ENCODE results near the gene SEZ6. TPM values are rescaled to one million over a fixed set of nuclear protein-coding genes. Genes with fewer than 3 reads are reported as not detected.

SEZ6 gene
- total and polyA plus RNA-seq, 10 donors, result 0.88 TPM; not detected in 9

DNA sequence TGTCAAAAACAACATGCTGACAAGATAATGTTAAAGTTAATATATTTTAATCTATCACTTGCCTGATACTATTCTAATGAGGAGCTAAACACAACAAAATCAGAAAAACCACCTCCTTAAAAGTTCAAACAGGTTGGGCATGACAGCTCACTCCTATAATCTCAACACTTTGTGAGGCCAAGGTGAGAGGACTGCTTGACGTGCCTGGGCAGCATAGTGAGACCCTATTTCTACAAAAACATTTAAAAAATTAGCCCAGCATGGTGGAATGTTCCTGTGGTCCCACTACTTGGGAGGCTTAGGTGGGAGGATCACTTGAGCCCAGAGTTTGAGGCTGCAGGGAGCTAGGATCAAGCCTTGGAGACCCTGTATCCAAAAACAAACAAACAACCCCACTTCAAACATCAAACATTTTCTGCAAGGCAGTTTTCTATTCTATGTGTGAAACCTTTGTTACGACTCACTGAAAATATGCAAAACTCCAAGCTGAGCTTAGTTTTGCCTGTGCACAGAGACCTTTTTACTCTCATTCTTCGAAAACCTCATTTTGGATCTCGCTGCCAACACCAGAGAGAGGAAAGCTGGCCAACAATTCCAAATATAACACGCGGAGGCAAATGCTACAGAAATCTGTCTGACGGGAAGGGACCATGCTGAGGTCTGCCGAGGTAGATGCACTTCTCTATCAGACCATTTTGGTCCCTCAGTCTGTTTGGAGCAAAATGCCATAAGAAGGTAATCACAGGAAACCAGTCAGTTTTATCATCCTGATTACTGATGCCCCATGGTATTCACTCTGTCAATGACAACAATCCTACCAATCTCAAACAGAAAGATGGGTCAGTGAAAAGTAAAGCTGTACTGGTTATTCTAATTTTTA lies 60.7 kb downstream of the SEZ6 start:
- peaks cover 0 to 44% (median 6%) of the 10 kb centered on the region in 6 donors for H3K36me3 ChIP-seq
- H3K4me1 ChIP-seq, result peaks cover 45 to 91% (median 86%) of the 10 kb centered on the region in 6 donors
- DNase-seq, result no peak
- intact Hi-C loops (cut with DNase I; ENCODE audit: low total_unique reads), result no loop called here
- 62 to 76% (median 75%) methylated on average over 8 of the region's 8 CpGs for WGBS, 5 donors
- peak overlapping the region in 1 of 8 donors; percentile 13 for H3K4me3 ChIP-seq
- H3K27ac ChIP-seq, result peak overlapping the region in 4 of 8 donors; percentile 4 to 100 (median 60)
- no peaks in the 10 kb centered on the region for H3K27me3 ChIP-seq (replicated peaks in 1 of 7)
- TF ChIP-seq, protein P1, sequence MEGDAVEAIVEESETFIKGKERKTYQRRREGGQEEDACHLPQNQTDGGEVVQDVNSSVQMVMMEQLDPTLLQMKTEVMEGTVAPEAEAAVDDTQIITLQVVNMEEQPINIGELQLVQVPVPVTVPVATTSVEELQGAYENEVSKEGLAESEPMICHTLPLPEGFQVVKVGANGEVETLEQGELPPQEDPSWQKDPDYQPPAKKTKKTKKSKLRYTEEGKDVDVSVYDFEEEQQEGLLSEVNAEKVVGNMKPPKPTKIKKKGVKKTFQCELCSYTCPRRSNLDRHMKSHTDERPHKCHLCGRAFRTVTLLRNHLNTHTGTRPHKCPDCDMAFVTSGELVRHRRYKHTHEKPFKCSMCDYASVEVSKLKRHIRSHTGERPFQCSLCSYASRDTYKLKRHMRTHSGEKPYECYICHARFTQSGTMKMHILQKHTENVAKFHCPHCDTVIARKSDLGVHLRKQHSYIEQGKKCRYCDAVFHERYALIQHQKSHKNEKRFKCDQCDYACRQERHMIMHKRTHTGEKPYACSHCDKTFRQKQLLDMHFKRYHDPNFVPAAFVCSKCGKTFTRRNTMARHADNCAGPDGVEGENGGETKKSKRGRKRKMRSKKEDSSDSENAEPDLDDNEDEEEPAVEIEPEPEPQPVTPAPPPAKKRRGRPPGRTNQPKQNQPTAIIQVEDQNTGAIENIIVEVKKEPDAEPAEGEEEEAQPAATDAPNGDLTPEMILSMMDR (IDR thresholded peaks at IDR 0.05 in 8 of 11, conservative IDR thresholded peaks at IDR 0.05 in 3 of 11), result no peak
- TF ChIP-seq POLR2A (IDR thresholded peaks at IDR 0.05) (no peak), POLR2AphosphoS5 (IDR thresholded peaks at IDR 0.05) (no peak)
- no peaks in the 10 kb centered on the region for H3K9me3 ChIP-seq

GRCh38 chr17:28944343-28944742 lies 61.5 kb downstream of the SEZ6 start:
- no peak for TF ChIP-seq POLR2AphosphoS5 (IDR thresholded peaks at IDR 0.05)
- TF ChIP-seq, protein P1 (IDR thresholded peaks at IDR 0.05 in 8 of 11, conservative IDR thresholded peaks at IDR 0.05 in 3 of 11), result no peak
- no peak for TF ChIP-seq POLR2A (IDR thresholded peaks at IDR 0.05)
- H3K4me3 ChIP-seq, result no peak overlapping the region
- intact Hi-C loops (cut with DNase I; ENCODE audit: low total_unique reads), result no loop called here
- no peak for DNase-seq
- WGBS, 5 donors, result 88 to 95% (median 91%) methylated on average over 4 of the region's 4 CpGs
- no peaks in the 10 kb centered on the region for H3K27me3 ChIP-seq (replicated peaks in 1 of 7)
- H3K27ac ChIP-seq, result peak overlapping the region in 2 of 8 donors; percentile 2 to 100
- H3K9me3 ChIP-seq, result no peaks in the 10 kb centered on the region
- H3K36me3 ChIP-seq, result peaks cover 0 to 44% (median 6%) of the 10 kb centered on the region in 6 donors
- H3K4me1 ChIP-seq, result peaks cover 51 to 98% (median 94%) of the 10 kb centered on the region in 6 donors

DNA sequence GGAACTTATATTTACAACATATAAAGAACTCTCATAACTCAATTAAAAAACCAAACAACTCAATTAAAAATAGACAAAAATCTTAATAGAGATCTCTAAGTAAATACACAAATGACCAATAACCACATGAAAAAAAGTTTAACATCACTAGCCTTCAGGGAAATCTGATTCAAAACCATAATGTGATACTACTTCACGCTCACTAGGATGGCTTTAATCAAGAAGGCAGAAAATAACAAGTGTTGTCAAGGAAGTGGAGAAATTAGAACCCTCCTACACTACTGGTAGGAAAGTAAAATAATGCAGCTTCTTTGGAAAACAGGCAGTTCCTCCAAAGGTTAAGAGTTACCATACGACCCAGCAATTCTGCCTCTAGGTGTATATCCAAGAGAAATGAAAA lies 62.9 kb downstream of the SEZ6 start:
- WGBS, 5 donors, result 84 to 92% (median 91%) methylated on average over 2 of the region's 2 CpGs
- no peak for DNase-seq
- H3K36me3 ChIP-seq, result peaks cover 0 to 44% (median 6%) of the 10 kb centered on the region in 6 donors
- no peaks in the 10 kb centered on the region for H3K27me3 ChIP-seq (replicated peaks in 1 of 7)
- intact Hi-C loops (cut with DNase I; ENCODE audit: low total_unique reads), result no loop called here
- H3K4me1 ChIP-seq, result peaks cover 53 to 100% (median 98%) of the 10 kb centered on the region in 6 donors
- TF ChIP-seq, protein P1 (IDR thresholded peaks at IDR 0.05 in 8 of 11, conservative IDR thresholded peaks at IDR 0.05 in 3 of 11), result no peak
- H3K4me3 ChIP-seq, result no peak overlapping the region
- H3K27ac ChIP-seq, result no peak overlapping the region
- no peaks in the 10 kb centered on the region for H3K9me3 ChIP-seq

DNA sequence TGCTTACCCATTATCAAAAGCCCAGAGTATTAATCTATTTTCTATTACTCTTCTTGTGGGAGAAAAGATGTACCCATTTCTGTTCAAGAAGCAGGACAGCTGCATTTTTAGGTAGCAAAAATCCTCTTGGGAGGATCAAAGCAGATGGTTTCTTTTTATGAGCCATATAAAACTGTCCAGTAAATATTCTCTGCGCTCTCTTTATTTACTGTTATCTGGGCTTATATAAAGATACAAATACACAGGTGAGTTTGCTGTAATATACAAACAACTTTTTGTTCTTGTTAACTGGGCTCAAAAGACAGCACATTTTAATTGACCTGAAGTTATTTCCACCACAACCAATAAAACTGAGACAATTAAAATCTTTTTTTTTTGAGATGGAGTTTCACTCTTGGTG lies 64.6 kb downstream of the SEZ6 start:
- H3K4me3 ChIP-seq, result no peak overlapping the region
- no peaks in the 10 kb centered on the region for H3K27me3 ChIP-seq (replicated peaks in 1 of 7)
- intact Hi-C loops (cut with DNase I; ENCODE audit: low total_unique reads), result no loop called here
- TF ChIP-seq POLR2AphosphoS5 (IDR thresholded peaks at IDR 0.05) (no peak), POLR2A (IDR thresholded peaks at IDR 0.05) (no peak)
- TF ChIP-seq, protein P1 (IDR thresholded peaks at IDR 0.05 in 8 of 11, conservative IDR thresholded peaks at IDR 0.05 in 3 of 11), result no peak
- 89 to 100% (median 96%) methylated on average over 1 of the region's 1 CpG for WGBS, 5 donors
- no peak for DNase-seq
- peaks cover 49 to 100% (median 98%) of the 10 kb centered on the region in 6 donors for H3K4me1 ChIP-seq
- no peaks in the 10 kb centered on the region for H3K9me3 ChIP-seq
- peak overlapping the region in 2 of 8 donors; percentile 61 to 74 for H3K27ac ChIP-seq
- peaks cover 0 to 43% (median 4%) of the 10 kb centered on the region in 6 donors for H3K36me3 ChIP-seq

All from spleen (tissue), 11 donors.